ENCODE measurements around the gene CAMK2A.

CAMK2A gene

GRCh38 chr5:150313921-150314716, 24.5 kb upstream of the CAMK2A start:
- DNase-seq = no peak

GRCh38 chr5:150313501-150313900, 23.9 kb upstream of the CAMK2A start:
- DNase-seq = no peak

GRCh38 chr5:150312518-150312917, 22.9 kb upstream of the CAMK2A start:
- DNase-seq = no peak

- DNase-seq = no peak
Measured at GRCh38 chr5:150311015-150311692, 21.6 kb upstream of the CAMK2A start.

GRCh38 chr5:150310246-150310645, 20.7 kb upstream of the CAMK2A start:
- no peak for DNase-seq

- DNase-seq = no peak
Measured at GRCh38 chr5:150309886-150310239, 20.3 kb upstream of the CAMK2A start.

- no peak for DNase-seq
Measured at GRCh38 chr5:150309101-150309885, 19.7 kb upstream of the CAMK2A start.

GRCh38 chr5:150307617-150308426, 18.2 kb upstream of the CAMK2A start:
- no peak for DNase-seq

GRCh38 chr5:150306775-150307174, 17.2 kb upstream of the CAMK2A start:
- DNase-seq = no peak

GRCh38 chr5:150305557-150305956, 16.0 kb upstream of the CAMK2A start:
- no peak for DNase-seq

GRCh38 chr5:150305095-150305494, 15.5 kb upstream of the CAMK2A start:
- DNase-seq = no peak

GRCh38 chr5:150304481-150305081, 15.0 kb upstream of the CAMK2A start:
- DNase-seq = no peak

GRCh38 chr5:150303660-150304386, 14.2 kb upstream of the CAMK2A start:
- peak; percentile 69 for DNase-seq

- peak; percentile 65 for DNase-seq
Measured at GRCh38 chr5:150303070-150303615, 13.6 kb upstream of the CAMK2A start.

- DNase-seq = peak; percentile 89
Measured at GRCh38 chr5:150302301-150303069, 12.9 kb upstream of the CAMK2A start, which contains the start of gene ARSI. Gene ARSI, minus strand, starts transcription at chr5:150302905. Its CDS starts 532 bp downstream, at chr5:150302373.

- DNase-seq = no peak
Measured at GRCh38 chr5:150301901-150302300, 12.3 kb upstream of the CAMK2A start.

GRCh38 chr5:150301170-150301505, 11.6 kb upstream of the CAMK2A start:
- DNase-seq = no peak

GRCh38 chr5:150300496-150301169, 11.1 kb upstream of the CAMK2A start:
- no peak for DNase-seq

GRCh38 chr5:150299571-150300327, 10.2 kb upstream of the CAMK2A start:
- DNase-seq = no peak

Measured in right forelimb (tissue), 1 donor.